ENCODE data around the gene BRAT1.

GRCh38 chr7:2566348-2566889 lies 11.1 kb upstream of the BRAT1 start:
- TF ChIP-seq REST (IDR thresholded peaks at IDR 0.05; ENCODE audit: borderline replicate concordance) = no peak
- TF ChIP-seq CTCF (IDR thresholded peaks at IDR 0.05; ENCODE audit: poor library complexity, severe bottlenecking) = no peak
- no peak for TF ChIP-seq RAD21 (conservative IDR thresholded peaks at IDR 0.05)
- TF ChIP-seq EP300 (conservative IDR thresholded peaks at IDR 0.05; ENCODE audit: poor library complexity, severe bottlenecking) = no peak
